Adrenal gland (tissue), 12 donors: ENCODE results near the gene ANKMY1. TPM values are rescaled to one million over a fixed set of nuclear protein-coding genes. Genes with fewer than 3 reads are reported as not detected.

Source experiments
- DNase-seq, 7 donors: peaks; one replicate each; pipeline ENCODE4 v3.0.0-alpha.2; 2019 to 2020
- H3K27ac ChIP-seq, 5 donors: fragments of 200-600 bp; sonication (generic) in 4 of 5; 1 replicate in 3 of 5; 2 replicates in 2 of 5; pipeline versions ENCODE4 v1.5.1 to v1.8.0; 2016 to 2020; ENCODE audit warnings: mild to moderate bottlenecking in 1 of 5
- H3K27me3 ChIP-seq: fragments of 200-600 bp; 2 replicates; pipeline ENCODE4 v1.8.0; 2021
- H3K36me3 ChIP-seq, 2 donors: fragments of 200-600 bp; replicated peaks in 1 of 2; 1 replicate in 1 of 2; 2 replicates in 1 of 2; pipeline versions ENCODE4 v1.5.1 to v1.8.0; 2018 to 2022
- H3K4me1 ChIP-seq, 2 donors: fragments of 200-600 bp; replicated peaks in 1 of 2; 1 replicate in 1 of 2; 2 replicates in 1 of 2; pipeline versions ENCODE4 v1.5.1 to v1.8.0; 2018 to 2021
- H3K4me3 ChIP-seq, 4 donors: fragments of 200-600 bp; sonication (generic) in 3 of 4; one replicate each; pipeline ENCODE4 v1.5.1; 2016 to 2018
- H3K9me3 ChIP-seq, 3 donors: fragments of 200-600 bp; sonication (generic) in 1 of 3; replicated peaks in 1 of 3; 1 replicate in 2 of 3; 2 replicates in 1 of 3; pipeline versions ENCODE4 v1.5.1 to v1.8.0; 2016 to 2021
- POLR2A ChIP-seq, 2 donors: fragments of 450-650 bp; IDR thresholded peaks; one replicate each; pipeline ENCODE4 v1.6.1; 2017; ENCODE audit warnings: antibody characterized with exemption in 2 of 2, mild to moderate bottlenecking in 2 of 2, moderate library complexity in 1 of 2
- WGBS, 4 donors: extraction: QIAGEN DNeasy Blood & Tissue Kit in 2 of 4; methylation state at CpG; one replicate each; pipeline versions ENCODE4 v1.1.5 to v1.1.7; 2013 to 2017; 5-methylcytosine and 5-hydroxymethylcytosine counted together
- intact Hi-C, 2 donors: fragments of 100-400 bp; cut with DNase I; formaldehyde crosslinking; loops; one replicate each; pipeline versions ENCODE4 v1.14.1 to v1.15.0; 2022 to 2023
- polyA plus RNA-seq, 3 donors: library from polyadenylated mRNA; stranded (reverse); fragments of 200-250 nt in 2 of 3; fragments of 350-450 nt in 1 of 3; fragmentation: Illumina TruSeq in 1 of 3; extraction: RNeasy Lipid Tissue Mini Kit (QIAGEN cat#74804) in 1 of 3; gene quantifications; one replicate each; pipeline ENCODE4 v1.2.3, GENCODE V29; 2013 to 2014
- total RNA-seq, 9 donors: library from RNA; depleted of rRNA in 4 of 9; stranded (reverse); fragments of >200 nt in 4 of 9; fragments of 120-200 nt in 1 of 9; fragmentation: NEBNext Ultra II Directional in 1 of 9; extraction: Animal tissue kit (Norgen Biotek cat#: 25700) in 1 of 9; gene quantifications; one replicate each; pipeline versions ENCODE4 v1.1.0 to v1.2.4, GENCODE V29; 2013 to 2023
- TF ChIP-seq, protein P1 (sequence below), 6 experiments: fragments of 450-650 bp in 4 of 6; fragments of 200-600 bp in 2 of 6; sonication (generic) in 1 of 6; IDR thresholded peaks; 1 replicate in 5 of 6; 2 replicates in 1 of 6; pipeline versions ENCODE4 v1.5.1 to v1.8.0; 2016 to 2021; ENCODE audit warnings: antibody characterized with exemption in 6 of 6, mild to moderate bottlenecking in 2 of 6, moderate library complexity in 1 of 6
- donor health status: healthy with polysubstance abuse.
- donor health status: Bipolar disorder and iron deficiency.
- donor health status: DM: yes; HTN: yes; CAD: no.
- donor health status: DM: no; HTN: no; CAD: no.
- donor health status: DM: no; HTN: no; CAD: no.
- donor health status: DM: yes; HTN: yes; CAD: no.

The ANKMY1 gene
- total and polyA plus RNA-seq, 12 donors: 7.2 to 31.7 (median 12.0) TPM

GRCh38 chr2:240447331-240447730 is 110.5 kb downstream of the ANKMY1 start:
- 56 to 78% (median 67%) methylated on average over 5 to 22 of the region's 22 CpGs for WGBS, 4 donors
- H3K36me3 ChIP-seq: no peaks in the 10 kb centered on the region
- intact Hi-C loops: no loop called here
- no peaks in the 10 kb centered on the region for H3K9me3 ChIP-seq
- H3K4me1 ChIP-seq: peaks cover 25 to 40% of the 10 kb centered on the region in 2 donors
- DNase-seq: no peak
- no peak overlapping the region for H3K4me3 ChIP-seq
- no peak overlapping the region for H3K27ac ChIP-seq
- TF ChIP-seq POLR2A (IDR thresholded peaks at IDR 0.05): no peak
- H3K27me3 ChIP-seq: no peaks in the 10 kb centered on the region

GRCh38 chr2:240446664-240447175 is 111.1 kb downstream of the ANKMY1 start:
- TF ChIP-seq, protein P1, sequence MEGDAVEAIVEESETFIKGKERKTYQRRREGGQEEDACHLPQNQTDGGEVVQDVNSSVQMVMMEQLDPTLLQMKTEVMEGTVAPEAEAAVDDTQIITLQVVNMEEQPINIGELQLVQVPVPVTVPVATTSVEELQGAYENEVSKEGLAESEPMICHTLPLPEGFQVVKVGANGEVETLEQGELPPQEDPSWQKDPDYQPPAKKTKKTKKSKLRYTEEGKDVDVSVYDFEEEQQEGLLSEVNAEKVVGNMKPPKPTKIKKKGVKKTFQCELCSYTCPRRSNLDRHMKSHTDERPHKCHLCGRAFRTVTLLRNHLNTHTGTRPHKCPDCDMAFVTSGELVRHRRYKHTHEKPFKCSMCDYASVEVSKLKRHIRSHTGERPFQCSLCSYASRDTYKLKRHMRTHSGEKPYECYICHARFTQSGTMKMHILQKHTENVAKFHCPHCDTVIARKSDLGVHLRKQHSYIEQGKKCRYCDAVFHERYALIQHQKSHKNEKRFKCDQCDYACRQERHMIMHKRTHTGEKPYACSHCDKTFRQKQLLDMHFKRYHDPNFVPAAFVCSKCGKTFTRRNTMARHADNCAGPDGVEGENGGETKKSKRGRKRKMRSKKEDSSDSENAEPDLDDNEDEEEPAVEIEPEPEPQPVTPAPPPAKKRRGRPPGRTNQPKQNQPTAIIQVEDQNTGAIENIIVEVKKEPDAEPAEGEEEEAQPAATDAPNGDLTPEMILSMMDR (IDR thresholded peaks at IDR 0.05): no peak
- no peak for TF ChIP-seq POLR2A (IDR thresholded peaks at IDR 0.05)
- no peaks in the 10 kb centered on the region for H3K27me3 ChIP-seq
- no peak overlapping the region for H3K27ac ChIP-seq
- intact Hi-C loops: no loop called here
- no peaks in the 10 kb centered on the region for H3K36me3 ChIP-seq
- no peak for DNase-seq
- 84 to 96% (median 95%) methylated on average over 5 to 12 of the region's 12 CpGs for WGBS, 4 donors
- H3K4me3 ChIP-seq: no peak overlapping the region
- no peaks in the 10 kb centered on the region for H3K9me3 ChIP-seq
- peaks cover 19 to 34% of the 10 kb centered on the region in 2 donors for H3K4me1 ChIP-seq

GRCh38 chr2:240445961-240446663 is 111.7 kb downstream of the ANKMY1 start:
- TF ChIP-seq, protein P1 (IDR thresholded peaks at IDR 0.05): no peak
- TF ChIP-seq POLR2A (IDR thresholded peaks at IDR 0.05): no peak
- H3K4me1 ChIP-seq: peaks cover 16 to 30% of the 10 kb centered on the region in 2 donors
- intact Hi-C loops: no loop called here

DNA sequence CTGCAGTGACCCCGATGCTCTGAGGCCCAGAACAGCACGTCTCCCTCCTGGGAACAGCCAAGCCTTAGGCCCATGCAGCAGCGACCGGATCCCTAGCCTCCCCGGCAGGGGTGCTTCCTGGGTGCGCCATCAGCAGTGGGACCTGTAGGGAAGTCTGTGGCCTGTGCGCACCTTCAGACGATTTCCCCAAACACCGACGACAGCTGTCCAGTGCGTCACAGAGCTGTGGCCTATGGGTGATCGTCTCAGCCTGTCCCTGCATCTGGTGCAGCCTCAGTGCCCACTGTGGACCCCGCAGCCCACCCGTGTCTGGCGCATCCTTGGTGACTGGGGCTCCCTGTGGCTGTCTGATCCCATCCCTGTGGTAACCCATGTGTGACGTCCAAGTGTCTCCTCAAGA is 113.3 kb downstream of the ANKMY1 start:
- intact Hi-C loops: loop anchor here in 1 of 2 donors (5.0 kb wide), 1 partner anchor 292 kb away; no protein-coding TSS in a partner anchor
- Histone ChIP-seq H3K27ac (no peak overlapping the region), H3K4me1 (peaks cover 12 to 24% of the 10 kb centered on the region in 2 donors), H3K27me3 (no peaks in the 10 kb centered on the region), H3K9me3 (no peaks in the 10 kb centered on the region), H3K4me3 (no peak overlapping the region), H3K36me3 (no peaks in the 10 kb centered on the region)
- DNase-seq: no peak
- no peak for TF ChIP-seq POLR2A (IDR thresholded peaks at IDR 0.05)
- TF ChIP-seq, protein P1 (IDR thresholded peaks at IDR 0.05): no peak
- 93 to 95% methylated on average over 16 of the region's 16 CpGs; no CpG with 5 or more reads in 2 of the 4 donors for WGBS, 4 donors

More at GRCh38 chr2:240445961-240446663, 111.7 kb downstream of the ANKMY1 start:
- Histone ChIP-seq H3K36me3 (no peaks in the 10 kb centered on the region), H3K27me3 (no peaks in the 10 kb centered on the region), H3K9me3 (no peaks in the 10 kb centered on the region), H3K27ac (no peak overlapping the region), H3K4me3 (no peak overlapping the region)
- DNase-seq: no peak
- WGBS, 4 donors: 81 to 94% (median 86%) methylated on average over 16 to 24 of the region's 24 CpGs
